Measurements from ENCODE around the gene ISG15.

ISG15 gene

GRCh38 chr1:1026599-1027413, 13.5 kb downstream of the ISG15 start:
- no peak for TF ChIP-seq CTCF (IDR thresholded peaks at IDR 0.05)

- TF ChIP-seq CTCF (IDR thresholded peaks at IDR 0.05): no peak
Measured at GRCh38 chr1:1027791-1028190, 14.5 kb downstream of the ISG15 start.

GRCh38 chr1:1031659-1032235, 18.4 kb downstream of the ISG15 start:
- no peak for TF ChIP-seq CTCF (IDR thresholded peaks at IDR 0.05)

GRCh38 chr1:1032424-1032823, 19.1 kb downstream of the ISG15 start:
- no peak for TF ChIP-seq CTCF (IDR thresholded peaks at IDR 0.05)

- no peak for TF ChIP-seq CTCF (IDR thresholded peaks at IDR 0.05)
Measured at GRCh38 chr1:1033009-1033587, 19.8 kb downstream of the ISG15 start.

GRCh38 chr1:1033731-1034438, 20.6 kb downstream of the ISG15 start:
- TF ChIP-seq CTCF (IDR thresholded peaks at IDR 0.05): no peak

GRCh38 chr1:1034439-1034781, 21.1 kb downstream of the ISG15 start:
- TF ChIP-seq CTCF (IDR thresholded peaks at IDR 0.05): no peak

Data from LNCAP (cell line).